Muscle of leg (tissue), 11 donors: Measurements from ENCODE around the gene HABP2. TPM values are rescaled to one million over a fixed set of nuclear protein-coding genes. Genes with fewer than 3 reads are reported as not detected.

ENCODE experiments used
- DNase-seq: peaks from one replicate; pipeline ENCODE4 v3.0.0; 2013
- H3K27ac ChIP-seq: one replicate; pipeline ENCODE4 v1.5.1; 2013; ENCODE audit warnings: mild to moderate bottlenecking, low read length, control low read depth
- H3K27me3 ChIP-seq: one replicate; pipeline ENCODE4 v1.6.1; 2013; ENCODE audit warnings: low read length; ENCODE audit not compliant: control insufficient read depth, insufficient read depth
- H3K36me3 ChIP-seq: one replicate; pipeline ENCODE4 v1.6.1; 2013; ENCODE audit warnings: low read length; ENCODE audit not compliant: control insufficient read depth, insufficient read depth
- H3K4me1 ChIP-seq: one replicate; pipeline ENCODE4 v1.6.1; 2013; ENCODE audit warnings: low read length; ENCODE audit not compliant: control insufficient read depth, insufficient read depth
- H3K4me3 ChIP-seq: one replicate; pipeline ENCODE4 v1.5.1; 2013; ENCODE audit warnings: low read length, control low read depth
- H3K9me3 ChIP-seq: replicated peaks from 2 replicates; pipeline ENCODE4 v1.6.1; 2013; ENCODE audit warnings: low read depth, low read length; ENCODE audit not compliant: control insufficient read depth
- WGBS: methylation state at CpG from one replicate; pipeline ENCODE4 v1.1.5; 2013; ENCODE audit warnings: missing lambda C conversion rate; ENCODE audit not compliant: insufficient coverage; 5-methylcytosine and 5-hydroxymethylcytosine counted together
- polyA plus RNA-seq, 8 donors: library from polyadenylated mRNA; unstranded; fragments of 120-200 nt; gene quantifications; one replicate each; pipeline versions ENCODE4 v1.2.1 to v1.2.3, GENCODE V29; 2013; ENCODE audit warnings: inconsistent platforms in 1 of 8, low replicate concordance in 1 of 8; ENCODE audit not compliant: insufficient read length in 8 of 8, insufficient read depth in 1 of 8
- total RNA-seq: library from RNA; stranded (reverse); fragments of 120-200 nt; gene quantifications from one replicate; pipeline ENCODE4 v1.2.4, GENCODE V29; 2013

Gene HABP2
- total and polyA plus RNA-seq, 9 donors, result 0.04 to 1.1 (median 0.09) TPM; not detected in 2

- Histone ChIP-seq H3K4me1 (peaks cover 32% of the 10 kb centered on the region), H3K27me3 (no peaks in the 10 kb centered on the region), H3K9me3 (no peaks in the 10 kb centered on the region), H3K27ac (no peak overlapping the region), H3K36me3 (no peaks in the 10 kb centered on the region), H3K4me3 (no peak overlapping the region)
- WGBS, result no CpG with 5 or more reads among the region's 3 CpGs
- no peak for DNase-seq
Observed at GRCh38 chr10:113518415-113518814, 34.4 kb upstream of the HABP2 start.

- Histone ChIP-seq H3K27ac (no peak overlapping the region), H3K9me3 (no peaks in the 10 kb centered on the region), H3K4me1 (peaks cover 33% of the 10 kb centered on the region), H3K36me3 (no peaks in the 10 kb centered on the region), H3K4me3 (no peak overlapping the region), H3K27me3 (no peaks in the 10 kb centered on the region)
- no peak for DNase-seq
- WGBS, result 61% methylated on average over 4 of the region's 10 CpGs
Observed at GRCh38 chr10:113518816-113519591, 33.8 kb upstream of the HABP2 start.

- WGBS, result 80% methylated on average over 1 of the region's 10 CpGs
- Histone ChIP-seq H3K27me3 (no peaks in the 10 kb centered on the region), H3K4me3 (no peak overlapping the region), H3K4me1 (peaks cover 36% of the 10 kb centered on the region), H3K27ac (peak overlapping the region; percentile 80), H3K9me3 (no peaks in the 10 kb centered on the region), H3K36me3 (no peaks in the 10 kb centered on the region)
- no peak for DNase-seq
Observed at GRCh38 chr10:113519681-113520115, 33.2 kb upstream of the HABP2 start.

- DNase-seq, result no peak
- Histone ChIP-seq H3K9me3 (no peaks in the 10 kb centered on the region), H3K36me3 (no peaks in the 10 kb centered on the region), H3K27ac (peak overlapping the region; percentile 80), H3K27me3 (no peaks in the 10 kb centered on the region), H3K4me3 (no peak overlapping the region), H3K4me1 (peaks cover 30% of the 10 kb centered on the region)
- WGBS, result 54% methylated on average over 2 of the region's 2 CpGs
Observed at GRCh38 chr10:113520261-113520660, 32.6 kb upstream of the HABP2 start.

GRCh38 chr10:113520690-113521474 is 32.0 kb upstream of the HABP2 start:
- Histone ChIP-seq H3K4me3 (no peak overlapping the region), H3K4me1 (peaks cover 30% of the 10 kb centered on the region), H3K27me3 (no peaks in the 10 kb centered on the region), H3K36me3 (no peaks in the 10 kb centered on the region), H3K9me3 (no peaks in the 10 kb centered on the region), H3K27ac (peak overlapping the region; percentile 80)
- 10% methylated on average over 7 of the region's 8 CpGs for WGBS
- DNase-seq, result peak; percentile 96

GRCh38 chr10:113521475-113521795 is 31.4 kb upstream of the HABP2 start:
- DNase-seq, result no peak
- no CpG with 5 or more reads among the region's 2 CpGs for WGBS
- Histone ChIP-seq H3K27me3 (no peaks in the 10 kb centered on the region), H3K27ac (no peak overlapping the region), H3K36me3 (no peaks in the 10 kb centered on the region), H3K4me3 (no peak overlapping the region), H3K9me3 (no peaks in the 10 kb centered on the region), H3K4me1 (peaks cover 29% of the 10 kb centered on the region)

- DNase-seq, result no peak
- H3K27me3 ChIP-seq, result no peaks in the 10 kb centered on the region
- no peaks in the 10 kb centered on the region for H3K36me3 ChIP-seq
- H3K9me3 ChIP-seq, result no peaks in the 10 kb centered on the region
- H3K4me1 ChIP-seq, result peaks cover 39% of the 10 kb centered on the region
- H3K4me3 ChIP-seq, result no peak overlapping the region
- H3K27ac ChIP-seq, result no peak overlapping the region
- no CpG with 5 or more reads among the region's 4 CpGs for WGBS
Observed at GRCh38 chr10:113522460-113522859, 30.4 kb upstream of the HABP2 start.

- no peak overlapping the region for H3K4me3 ChIP-seq
- DNase-seq, result no peak
- H3K27me3 ChIP-seq, result no peaks in the 10 kb centered on the region
- H3K27ac ChIP-seq, result no peak overlapping the region
- H3K36me3 ChIP-seq, result no peaks in the 10 kb centered on the region
- no peaks in the 10 kb centered on the region for H3K9me3 ChIP-seq
- peaks cover 39% of the 10 kb centered on the region for H3K4me1 ChIP-seq
- WGBS, result 47% methylated on average over 5 of the region's 5 CpGs
Observed at GRCh38 chr10:113523071-113523470, 29.8 kb upstream of the HABP2 start.

- Histone ChIP-seq H3K27ac (no peak overlapping the region), H3K36me3 (no peaks in the 10 kb centered on the region), H3K4me3 (no peak overlapping the region), H3K4me1 (peaks cover 39% of the 10 kb centered on the region), H3K27me3 (no peaks in the 10 kb centered on the region), H3K9me3 (no peaks in the 10 kb centered on the region)
- DNase-seq, result no peak
- no CpG with 5 or more reads among the region's 1 CpG for WGBS
Observed at GRCh38 chr10:113523628-113524027, 29.2 kb upstream of the HABP2 start.

GRCh38 chr10:113524120-113524519 is 28.7 kb upstream of the HABP2 start:
- Histone ChIP-seq H3K27me3 (no peaks in the 10 kb centered on the region), H3K9me3 (no peaks in the 10 kb centered on the region), H3K27ac (no peak overlapping the region), H3K36me3 (no peaks in the 10 kb centered on the region), H3K4me1 (peaks cover 37% of the 10 kb centered on the region), H3K4me3 (no peak overlapping the region)
- 52% methylated on average over 3 of the region's 3 CpGs for WGBS
- DNase-seq, result no peak
